GM21529 (cell line): ENCODE measurements around the gene CD300A.

Source experiments
- ATAC-seq: cut with Tn5 transposase; IDR thresholded peaks from one replicate; pipeline ENCODE4 v1.9.1; 2021; ENCODE audit not compliant: unreplicated experiment

The CD300A gene

GRCh38 chr17:74439691-74440567, 26.5 kb upstream of the CD300A start:
- ATAC-seq = no peak

GRCh38 chr17:74441537-74441936, 24.9 kb upstream of the CD300A start:
- ATAC-seq = no peak

DNA sequence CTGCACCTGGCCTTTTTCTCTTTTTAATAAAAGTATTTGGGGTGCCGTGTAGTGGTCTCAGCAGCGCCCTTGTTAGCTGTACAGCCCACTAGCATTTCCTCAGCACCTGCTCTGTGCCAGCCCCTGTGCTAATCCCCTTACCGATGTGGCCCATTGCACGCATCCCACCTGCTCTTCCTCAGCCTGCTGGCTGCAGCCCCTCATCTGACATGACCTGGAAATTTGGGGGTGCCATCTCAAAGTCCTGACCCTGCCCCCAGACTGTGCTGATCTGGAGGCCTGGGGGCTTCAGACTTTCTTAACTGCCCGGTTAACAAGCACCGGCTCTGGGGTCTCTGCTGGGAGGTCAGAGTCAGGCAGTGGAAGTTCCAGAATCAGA, 24.2 kb upstream of the CD300A start:
- ATAC-seq = no peak

GRCh38 chr17:74442670-74443515, 23.5 kb upstream of the CD300A start:
- peak; percentile 68 for ATAC-seq

GRCh38 chr17:74443516-74444296, 22.7 kb upstream of the CD300A start:
- ATAC-seq = no peak

DNA sequence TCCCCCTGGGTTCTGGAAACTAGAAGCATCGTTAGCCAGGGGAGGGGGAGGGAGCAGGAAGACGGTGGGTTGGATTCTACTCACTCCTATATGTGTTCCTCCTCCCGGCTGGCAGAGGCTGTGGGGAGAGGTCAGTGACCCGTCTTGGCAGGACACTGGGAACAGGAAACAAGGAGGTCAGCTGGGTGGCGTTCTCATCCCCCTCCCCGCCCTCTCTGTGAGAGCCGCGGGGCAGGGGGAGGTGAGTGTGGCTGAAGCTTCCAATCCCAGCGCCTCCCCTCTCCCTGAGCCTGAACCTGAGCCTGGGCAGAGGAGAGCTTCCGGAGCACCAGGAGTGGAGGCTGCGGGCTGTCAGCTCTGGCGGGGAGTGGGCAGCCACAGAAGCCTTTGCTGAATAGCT, 22.0 kb upstream of the CD300A start:
- no peak for ATAC-seq

GRCh38 chr17:74445158-74445557, 21.3 kb upstream of the CD300A start:
- no peak for ATAC-seq

- no peak for ATAC-seq
These were observed 19.6 kb upstream of the CD300A start for GRCh38 chr17:74446551-74447500.

- no peak for ATAC-seq
These were observed 18.7 kb upstream of the CD300A start for GRCh38 chr17:74447628-74448159.

- ATAC-seq = no peak
These were observed 17.7 kb upstream of the CD300A start for GRCh38 chr17:74448756-74449155.

- ATAC-seq = no peak
These were observed 17.1 kb upstream of the CD300A start for GRCh38 chr17:74449306-74449705.

- no peak for ATAC-seq
These were observed 16.7 kb upstream of the CD300A start for GRCh38 chr17:74449773-74450172.

- ATAC-seq = no peak
These were observed 16.2 kb upstream of the CD300A start for GRCh38 chr17:74450231-74450630.

DNA sequence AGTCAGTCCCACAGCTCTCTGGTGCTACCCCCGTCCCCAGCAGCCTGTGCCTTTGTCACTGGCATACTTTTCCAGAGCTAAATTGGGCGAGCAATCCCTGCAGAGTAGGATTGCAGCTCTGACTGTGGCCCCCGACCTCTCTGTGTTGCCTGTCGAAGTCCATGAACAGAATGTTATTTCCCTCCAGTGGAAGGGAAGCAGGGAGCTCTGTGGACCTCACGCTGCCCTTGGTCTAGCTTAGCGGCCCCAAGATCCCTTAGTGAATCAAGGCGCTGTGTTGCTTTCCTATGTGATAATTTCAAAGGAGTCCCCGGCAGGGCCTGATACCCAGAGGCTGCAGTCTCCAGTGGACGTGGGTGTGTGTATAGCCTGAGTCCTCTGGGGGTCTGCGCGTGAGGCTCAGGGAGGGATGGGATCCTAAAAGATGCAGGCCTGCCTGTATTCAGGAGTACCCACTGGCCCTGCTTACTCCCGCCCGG, 15.5 kb upstream of the CD300A start:
- ATAC-seq = no peak

DNA sequence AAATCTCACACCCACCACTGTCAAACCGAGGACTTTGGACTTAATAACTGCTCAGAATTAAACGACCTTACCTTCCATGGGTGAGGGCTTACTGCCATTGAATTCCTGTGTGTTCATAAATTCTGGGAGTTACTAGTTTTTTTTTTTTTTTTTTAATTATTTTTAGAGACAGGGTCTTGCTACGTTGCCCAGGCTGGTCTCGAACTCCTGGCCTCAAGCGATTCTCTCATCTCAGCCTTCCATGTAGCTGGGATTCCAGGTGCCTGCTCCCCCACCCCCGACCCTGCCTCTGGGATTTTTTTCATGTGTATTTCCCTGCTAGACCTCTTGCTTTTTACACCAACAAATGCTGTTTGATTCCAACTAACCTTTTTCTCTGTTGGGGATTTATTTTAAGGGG, 14.9 kb upstream of the CD300A start:
- no peak for ATAC-seq

DNA sequence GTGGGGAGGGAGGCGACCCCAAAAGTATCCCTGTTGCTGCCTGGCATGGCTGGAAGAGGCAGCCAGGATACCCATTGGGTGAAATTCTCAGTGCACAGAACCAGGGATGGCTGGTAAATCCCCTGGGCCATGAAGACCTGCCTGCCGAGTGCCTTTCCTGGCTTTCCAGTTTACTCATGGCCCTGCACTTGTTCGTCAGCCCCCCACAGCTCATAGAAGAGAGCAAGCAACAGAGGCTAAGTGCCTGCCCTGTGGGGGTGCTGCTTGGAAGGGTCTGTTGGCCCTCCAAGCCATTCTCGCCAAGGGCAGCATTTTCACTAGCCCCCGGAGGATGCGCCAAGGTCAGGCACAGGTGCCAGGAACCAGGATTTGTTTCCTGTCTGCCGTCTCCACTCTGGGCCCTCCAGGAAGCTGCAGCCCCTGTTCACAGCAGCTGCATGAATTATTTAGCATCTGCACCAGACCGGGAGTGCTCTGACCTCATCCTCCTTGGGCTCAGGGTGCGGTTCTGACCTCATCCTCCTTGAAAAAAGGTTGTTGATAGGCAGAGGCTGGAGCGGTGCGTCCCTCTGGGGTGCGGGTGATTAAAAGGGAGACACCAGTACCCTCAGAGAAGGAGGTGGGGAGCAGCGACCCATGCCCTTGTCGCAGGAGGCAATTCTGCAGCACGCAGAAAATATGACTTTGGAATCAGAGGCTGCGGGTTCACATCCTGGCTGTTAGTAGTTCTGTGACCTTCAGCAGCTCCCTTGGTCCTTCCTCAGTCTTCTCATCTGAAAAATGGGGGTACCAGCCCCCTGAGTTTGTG, 14.2 kb upstream of the CD300A start:
- no peak for ATAC-seq

- no peak for ATAC-seq
These were observed 13.4 kb upstream of the CD300A start for GRCh38 chr17:74452841-74453661.

GRCh38 chr17:74453665-74454196, 12.7 kb upstream of the CD300A start:
- ATAC-seq = peak; percentile 27
